Spleen (tissue), 7 donors: ENCODE data around the gene GPD2.

Source experiments
- CTCF ChIP-seq, 11 experiments: fragments of 200-600 bp in 7 of 11; fragments of 450-650 bp in 4 of 11; sonication (generic) in 4 of 11; IDR thresholded peaks in 8 of 11; conservative IDR thresholded peaks in 3 of 11; 1 replicate in 7 of 11; 2 replicates in 4 of 11; pipeline versions ENCODE4 v1.4.0 to v1.8.0; 2016 to 2021; ENCODE audit warnings: antibody characterized with exemption in 11 of 11, inconsistent platforms in 4 of 11, mild to moderate bottlenecking in 1 of 11
- POLR2A ChIP-seq, 3 donors: fragments of 450-650 bp; IDR thresholded peaks; one replicate each; pipeline ENCODE4 v1.5.1; 2017; ENCODE audit warnings: antibody characterized with exemption in 3 of 3, mild to moderate bottlenecking in 1 of 3
- POLR2AphosphoS5 ChIP-seq, 3 donors: sonication (generic); formaldehyde crosslinking; IDR thresholded peaks; one replicate each; pipeline ENCODE4 v1.5.1; 2017; ENCODE audit warnings: antibody characterized with exemption in 3 of 3
- donor health status: DM: no; HTN: no; CAD: no; lungs with moderate emphysema.
- donor health status: DM: no; HTN: no; CAD: no.
- donor health status: DM: no; HTN: no; CAD: no.

DNA sequence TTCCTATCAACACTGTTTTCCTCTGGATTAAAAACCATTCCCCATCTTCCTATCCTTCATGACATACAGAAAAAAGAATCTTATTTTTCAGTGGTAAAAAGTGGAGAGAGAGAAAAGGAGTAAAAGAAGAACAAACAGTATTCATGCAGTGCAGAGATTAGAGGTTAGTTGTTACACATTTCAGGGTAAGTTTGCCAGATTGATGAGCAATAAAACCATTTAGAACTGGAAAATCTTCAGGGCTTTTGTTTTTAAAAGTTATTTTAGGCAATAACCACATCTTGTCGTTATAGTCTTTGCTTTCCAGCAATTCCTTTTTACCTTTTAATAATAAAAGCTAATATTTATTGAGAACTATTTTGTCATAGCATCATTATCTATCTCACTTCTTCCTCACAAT lies 104.5 kb downstream of the GPD2 start:
- no peak for TF ChIP-seq CTCF (IDR thresholded peaks at IDR 0.05 in 8 of 11, conservative IDR thresholded peaks at IDR 0.05 in 3 of 11)
- no peak for TF ChIP-seq POLR2AphosphoS5 (IDR thresholded peaks at IDR 0.05)
- TF ChIP-seq POLR2A (IDR thresholded peaks at IDR 0.05): no peak
